ENCODE results near the gene PRR18. TPM values are rescaled to one million over a fixed set of nuclear protein-coding genes. Genes with fewer than 3 reads are reported as not detected.

PRR18 gene
- total RNA-seq, 1 donor from 2014 or later = 0.14 TPM

GRCh38 chr6:166293731-166294584 is 14.2 kb downstream of the PRR18 start:
- Histone ChIP-seq H2AFZ (ENCODE audit: low read depth, low read length) (no peak overlapping the region), H3K9me3 (ENCODE audit: insufficient read depth, low read depth, low read length) (peaks cover 3% of the 10 kb centered on the region), H3K27ac (ENCODE audit: low read depth, low read length) (no peak overlapping the region), H3K79me2 (ENCODE audit: insufficient read depth, low read length) (no peaks in the 10 kb centered on the region), H3K4me1 (ENCODE audit: insufficient read depth, low read length) (no peaks in the 10 kb centered on the region), H3K36me3 (ENCODE audit: insufficient read depth, low read length) (no peaks in the 10 kb centered on the region), H3K4me2 (ENCODE audit: low read length) (no peak overlapping the region), H3K9ac (ENCODE audit: low read length) (no peak overlapping the region), H4K20me1 (ENCODE audit: insufficient read depth, low read length) (no peaks in the 10 kb centered on the region), H3K27me3 (ENCODE audit: insufficient read depth, low read length) (no peaks in the 10 kb centered on the region), H3K4me3 (ENCODE audit: insufficient read depth, low read depth, low read length) (no peak overlapping the region)
- TF ChIP-seq CTCF (IDR thresholded peaks at IDR 0.05; ENCODE audit: insufficient read depth, low read depth, low read length) (no peak), EZH2 (IDR thresholded peaks at IDR 0.05; ENCODE audit: insufficient read depth, low read length) (no peak)
- Mint-ChIP-seq H3K4me3 (ENCODE audit: unreplicated experiment) (no peak overlapping the region), H3K9me3 (ENCODE audit: unreplicated experiment) (peaks cover 3% of the 10 kb centered on the region), H3K4me1 (ENCODE audit: low read depth, unreplicated experiment) (no peaks in the 10 kb centered on the region), H3K27ac (ENCODE audit: unreplicated experiment) (no peak overlapping the region), H3K27me3 (ENCODE audit: low read depth, unreplicated experiment) (peaks cover 49% of the 10 kb centered on the region), H3K36me3 (ENCODE audit: low read depth, unreplicated experiment) (peaks cover under 1% of the 10 kb centered on the region)
- no peak for FAIRE-seq
- DNase-seq (ENCODE audit: low read depth) = no peak

- no peak overlapping the region for H3K27ac Mint-ChIP-seq (ENCODE audit: unreplicated experiment)
- Histone ChIP-seq H3K4me1 (ENCODE audit: insufficient read depth, low read length) (no peaks in the 10 kb centered on the region), H3K9me3 (ENCODE audit: insufficient read depth, low read depth, low read length) (no peaks in the 10 kb centered on the region), H4K20me1 (ENCODE audit: insufficient read depth, low read length) (no peaks in the 10 kb centered on the region), H2AFZ (ENCODE audit: low read depth, low read length) (no peak overlapping the region), H3K27me3 (ENCODE audit: insufficient read depth, low read length) (peaks cover 7% of the 10 kb centered on the region), H3K79me2 (ENCODE audit: insufficient read depth, low read length) (no peaks in the 10 kb centered on the region), H3K4me2 (ENCODE audit: low read length) (no peak overlapping the region), H3K27ac (ENCODE audit: low read depth, low read length) (no peak overlapping the region), H3K36me3 (ENCODE audit: insufficient read depth, low read length) (no peaks in the 10 kb centered on the region), H3K4me3 (ENCODE audit: insufficient read depth, low read depth, low read length) (no peak overlapping the region), H3K9ac (ENCODE audit: low read length) (no peak overlapping the region)
- peaks cover 44% of the 10 kb centered on the region for H3K27me3 Mint-ChIP-seq (ENCODE audit: low read depth, unreplicated experiment)
- DNase-seq (ENCODE audit: low read depth) (no peak), FAIRE-seq (no peak)
- no peaks in the 10 kb centered on the region for H3K9me3 Mint-ChIP-seq (ENCODE audit: unreplicated experiment)
- no peak for TF ChIP-seq EZH2 (IDR thresholded peaks at IDR 0.05; ENCODE audit: insufficient read depth, low read length)
- no peak for TF ChIP-seq CTCF (IDR thresholded peaks at IDR 0.05; ENCODE audit: insufficient read depth, low read depth, low read length)
- no peaks in the 10 kb centered on the region for H3K4me1 Mint-ChIP-seq (ENCODE audit: low read depth, unreplicated experiment)
- no peaks in the 10 kb centered on the region for H3K36me3 Mint-ChIP-seq (ENCODE audit: low read depth, unreplicated experiment)
- H3K4me3 Mint-ChIP-seq (ENCODE audit: unreplicated experiment) = no peak overlapping the region
Measured at GRCh38 chr6:166289207-166290060, 18.8 kb downstream of the PRR18 start.

All from astrocyte (in vitro differentiated cells and primary cell).